SK-N-MC (cell line): ENCODE results near the gene MYBPC1.

Experiments
- EZH2 ChIP-seq: fragments of 200-600 bp; sonication (generic); IDR thresholded peaks from one replicate; pipeline ENCODE4 v1.6.1; 2017; ENCODE audit warnings: antibody characterized with exemption
- FOXP2 ChIP-seq: optimal IDR thresholded peaks from 2 replicates; pipeline ENCODE3; 2011; ENCODE audit warnings: mild to moderate bottlenecking, moderate library complexity; ENCODE audit not compliant: insufficient read depth; ENCODE audit errors: extremely low read length, control extremely low read depth
- POLR2AphosphoS5 ChIP-seq: IDR thresholded peaks from 2 replicates; pipeline ENCODE4 v1.6.1; 2012; ENCODE audit warnings: mild to moderate bottlenecking, low read depth, low read length, borderline replicate concordance

DNA sequence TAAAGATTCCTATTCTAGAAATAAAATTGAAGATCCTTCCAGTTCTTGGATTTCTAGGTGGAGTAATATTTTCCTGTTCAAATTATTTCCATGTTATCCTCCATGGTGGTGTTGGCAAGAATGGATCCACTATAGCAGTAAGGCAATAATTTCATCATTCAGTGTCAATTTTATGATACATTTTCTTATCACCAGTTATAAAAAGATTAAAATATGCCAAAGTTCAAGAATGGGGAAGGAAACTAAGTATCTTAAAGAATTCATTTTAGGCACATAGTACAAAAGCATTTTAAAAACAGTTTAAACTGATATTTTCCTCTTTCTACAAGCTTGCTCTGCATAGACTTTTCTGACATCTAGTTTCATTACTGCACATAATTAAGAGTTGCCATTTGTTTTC is 125.3 kb downstream of the MYBPC1 start:
- no peak for TF ChIP-seq EZH2
- TF ChIP-seq POLR2AphosphoS5 = no peak
- TF ChIP-seq FOXP2 = no peak
